SK-N-SH treated with all-trans-retinoic acid at 6 μM for 48 hours (cell line): ENCODE data around the gene RCOR1.

Experiments used
- ATAC-seq: fragments of 200-7000 bp; cut with Tn5 transposase; 3 replicates; pipeline ENCODE4 v1.9.1; 2020; ENCODE audit warnings: mild to moderate bottlenecking, moderate library complexity
- ARNTL ChIP-seq: fragments of 450-650 bp; formaldehyde crosslinking; IDR thresholded peaks from 2 replicates; pipeline ENCODE4 v1.5.0; 2020; ENCODE audit warnings: low read depth, mild to moderate bottlenecking, moderate library complexity, borderline replicate concordance
- BACH2 ChIP-seq: fragments of 250-450 bp; sonication (Bioruptor Pico); IDR thresholded peaks from 2 replicates; pipeline ENCODE4 v1.9.0; 2021; ENCODE audit warnings: mild to moderate bottlenecking, borderline replicate concordance
- CREB5 ChIP-seq: fragments of 250-450 bp; sonication (Bioruptor Pico); IDR thresholded peaks from 2 replicates; pipeline ENCODE4 v1.5.1; 2020; ENCODE audit warnings: low read depth, mild to moderate bottlenecking, moderate library complexity
- CSRNP3 ChIP-seq: fragments of 250-450 bp; sonication (Bioruptor Pico); IDR thresholded peaks from 2 replicates; pipeline ENCODE4 v1.5.1; 2021; ENCODE audit warnings: mild to moderate bottlenecking, moderate library complexity
- ESRRG ChIP-seq: fragments of 250-450 bp; sonication (Bioruptor Pico); IDR thresholded peaks from 2 replicates; pipeline ENCODE4 v1.6.1; 2021; ENCODE audit warnings: mild to moderate bottlenecking
- GLIS3 ChIP-seq: fragments of 250-450 bp; sonication (Bioruptor Pico); IDR thresholded peaks from 2 replicates; pipeline ENCODE4 v1.5.0; 2020; ENCODE audit warnings: mild to moderate bottlenecking, moderate library complexity
- ISL1 ChIP-seq: fragments of 250-450 bp; sonication (Bioruptor Pico); IDR thresholded peaks from 2 replicates; pipeline ENCODE4 v2.1.2; 2022; ENCODE audit warnings: mild to moderate bottlenecking, moderate library complexity
- OSR1 ChIP-seq: fragments of 250-450 bp; sonication (Bioruptor Pico); IDR thresholded peaks from 2 replicates; pipeline ENCODE4 v1.8.0; 2022; ENCODE audit warnings: moderate library complexity, mild to moderate bottlenecking, inconsistent platforms
- PPARA ChIP-seq: fragments of 250-450 bp; sonication (Bioruptor Pico); IDR thresholded peaks from 2 replicates; pipeline ENCODE4 v1.5.0; 2020; ENCODE audit warnings: mild to moderate bottlenecking, borderline replicate concordance
- RARB ChIP-seq: fragments of 250-450 bp; sonication (Bioruptor Pico); IDR thresholded peaks from 2 replicates; pipeline ENCODE4 v1.8.0; 2021; ENCODE audit warnings: mild to moderate bottlenecking, moderate library complexity
- SNAI2 ChIP-seq: fragments of 250-450 bp; sonication (Bioruptor Pico); IDR thresholded peaks from 2 replicates; pipeline ENCODE4 v1.5.0; 2020; ENCODE audit warnings: mild to moderate bottlenecking, moderate library complexity
- TCF4 ChIP-seq: fragments of 250-450 bp; sonication (Bioruptor Pico); IDR thresholded peaks from 2 replicates; pipeline ENCODE4 v1.8.0; 2021; ENCODE audit warnings: mild to moderate bottlenecking, moderate library complexity, borderline replicate concordance
- TOX ChIP-seq: fragments of 250-450 bp; sonication (Bioruptor Pico); IDR thresholded peaks from 2 replicates; pipeline ENCODE4 v1.8.0; 2021; ENCODE audit warnings: mild to moderate bottlenecking, moderate library complexity, borderline replicate concordance
- TSHZ2 ChIP-seq: fragments of 250-450 bp; sonication (Bioruptor Pico); IDR thresholded peaks from 2 replicates; pipeline ENCODE4 v1.5.0; 2020; ENCODE audit warnings: mild to moderate bottlenecking, moderate library complexity
- ZC3H10 ChIP-seq: fragments of 250-450 bp; sonication (Bioruptor Pico); IDR thresholded peaks from 2 replicates; pipeline ENCODE4 v1.5.1; 2021; ENCODE audit warnings: mild to moderate bottlenecking, moderate library complexity
- ZFP3 ChIP-seq: fragments of 250-450 bp; sonication (Bioruptor Pico); IDR thresholded peaks from 2 replicates; pipeline ENCODE4 v1.5.0; 2020; ENCODE audit warnings: mild to moderate bottlenecking, moderate library complexity
- ZFP30 ChIP-seq: fragments of 450-650 bp; formaldehyde crosslinking; IDR thresholded peaks from 2 replicates; pipeline ENCODE4 v1.5.0; 2022; ENCODE audit warnings: mild to moderate bottlenecking, moderate library complexity
- ZNF565 ChIP-seq: fragments of 450-650 bp; formaldehyde crosslinking; conservative IDR thresholded peaks from 2 replicates; pipeline ENCODE4 v1.5.0; 2020; ENCODE audit warnings: low read depth, mild to moderate bottlenecking, moderate library complexity
- TF ChIP-seq, protein P1 (sequence below): fragments of 250-450 bp; sonication (Bioruptor Pico); IDR thresholded peaks from 2 replicates; pipeline ENCODE4 v1.8.0; 2021; ENCODE audit warnings: low read depth, mild to moderate bottlenecking, moderate library complexity, borderline replicate concordance

Gene RCOR1

DNA sequence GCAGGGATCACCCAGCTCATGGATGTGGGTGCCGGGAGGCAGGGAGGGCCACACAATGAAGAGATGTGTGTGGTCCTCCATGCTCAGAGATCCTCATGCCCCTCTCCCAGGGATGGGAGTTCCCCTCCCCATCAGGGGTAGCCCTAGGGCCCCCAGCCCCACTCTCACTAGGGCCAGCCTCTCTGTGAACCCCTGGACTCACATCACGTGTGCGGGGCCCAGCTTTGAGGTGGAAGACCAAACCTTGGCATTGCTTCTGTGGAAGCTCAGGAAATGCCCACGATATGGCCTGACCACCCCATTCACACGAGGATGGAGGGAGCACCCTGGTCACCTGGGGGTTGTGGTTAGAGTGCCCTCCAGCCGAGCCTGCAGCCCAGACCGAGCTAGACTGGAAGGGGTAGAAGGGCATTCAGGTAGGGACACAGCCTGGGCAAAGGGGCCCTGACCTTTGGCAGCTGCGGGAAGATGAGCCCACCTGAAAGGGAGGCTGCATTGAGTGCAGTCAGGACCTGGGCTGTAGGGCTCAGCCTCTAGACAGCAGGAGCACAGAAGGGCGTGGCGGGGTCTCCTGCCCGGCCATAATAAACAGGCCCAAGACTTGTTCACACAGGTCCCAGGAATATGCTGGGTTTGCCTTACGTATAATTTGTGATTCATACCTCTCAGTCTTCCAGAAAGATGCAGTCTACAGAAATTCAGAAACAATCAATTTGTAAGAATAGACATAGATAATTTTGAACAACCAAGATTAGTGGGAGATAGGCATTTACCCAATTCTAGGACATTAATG lies 34.8 kb upstream of the RCOR1 start:
- no peak for TF ChIP-seq BACH2 (CRISPR knock-in tag)
- TF ChIP-seq ZC3H10 (CRISPR knock-in tag), result no peak
- TF ChIP-seq ZFP3 (CRISPR knock-in tag), result no peak
- no peak for TF ChIP-seq ZNF565 (CRISPR knock-in tag)
- TF ChIP-seq ZFP30 (CRISPR knock-in tag), result no peak
- no peak for TF ChIP-seq PPARA (CRISPR knock-in tag)
- no peak for TF ChIP-seq CSRNP3 (CRISPR knock-in tag)
- no peak for ATAC-seq

- no peak; the same call in 2 of the 3 replicates for ATAC-seq
- TF ChIP-seq GLIS3 (CRISPR knock-in tag), result no peak
- TF ChIP-seq SNAI2 (CRISPR knock-in tag), result no peak
- no peak for TF ChIP-seq ZFP3 (CRISPR knock-in tag)
- no peak for TF ChIP-seq ZFP30 (CRISPR knock-in tag)
- no peak for TF ChIP-seq OSR1 (CRISPR knock-in tag)
- no peak for TF ChIP-seq ESRRG (CRISPR knock-in tag)
- TF ChIP-seq PPARA (CRISPR knock-in tag), result no peak
- TF ChIP-seq TOX (CRISPR knock-in tag), result no peak
Measured at GRCh38 chr14:102558556-102558955, 33.9 kb upstream of the RCOR1 start.

DNA sequence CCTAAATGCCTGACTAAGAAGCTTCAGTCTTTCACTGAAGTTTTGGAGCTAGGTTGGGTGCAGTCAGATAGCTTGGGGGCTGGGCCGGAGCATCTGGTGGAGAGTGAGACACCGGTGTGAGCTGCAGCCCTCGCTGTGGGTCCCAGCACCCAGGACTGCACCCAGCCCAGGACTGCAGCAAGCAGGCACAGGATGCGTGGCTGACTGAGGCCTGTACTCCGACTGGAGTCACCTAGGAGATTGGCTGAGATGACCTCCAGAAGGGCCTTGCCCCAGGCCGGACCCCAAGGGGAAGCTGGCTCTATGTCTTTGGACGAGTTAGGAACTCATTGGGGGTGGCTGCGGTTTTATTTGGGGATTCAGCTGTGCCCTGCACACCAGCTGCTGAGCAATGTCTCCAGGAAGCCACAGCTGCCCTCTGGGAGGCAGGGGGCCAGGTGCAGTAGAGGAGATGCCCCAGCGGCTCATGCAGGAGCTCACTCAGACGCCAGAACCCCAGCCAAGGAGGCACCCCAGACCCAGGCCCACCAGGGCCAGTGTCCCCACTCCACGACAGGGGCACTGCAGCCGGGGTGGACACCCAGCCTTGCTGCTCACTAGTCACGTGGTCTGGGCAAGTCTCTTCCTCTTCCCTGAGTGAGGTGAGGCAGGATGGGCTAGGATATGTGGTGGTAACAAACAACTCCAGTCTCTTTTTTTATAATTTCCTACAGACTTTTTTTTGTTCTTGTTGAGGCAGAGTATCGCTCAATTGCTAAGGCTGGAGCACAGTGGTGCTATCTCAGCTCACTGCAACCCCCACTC lies 31.8 kb upstream of the RCOR1 start:
- no peak for TF ChIP-seq PPARA (CRISPR knock-in tag)
- no peak for TF ChIP-seq ESRRG (CRISPR knock-in tag)
- no peak for TF ChIP-seq RARB
- TF ChIP-seq GLIS3 (CRISPR knock-in tag), result no peak
- TF ChIP-seq ARNTL (CRISPR knock-in tag), result no peak
- TF ChIP-seq, protein P1, sequence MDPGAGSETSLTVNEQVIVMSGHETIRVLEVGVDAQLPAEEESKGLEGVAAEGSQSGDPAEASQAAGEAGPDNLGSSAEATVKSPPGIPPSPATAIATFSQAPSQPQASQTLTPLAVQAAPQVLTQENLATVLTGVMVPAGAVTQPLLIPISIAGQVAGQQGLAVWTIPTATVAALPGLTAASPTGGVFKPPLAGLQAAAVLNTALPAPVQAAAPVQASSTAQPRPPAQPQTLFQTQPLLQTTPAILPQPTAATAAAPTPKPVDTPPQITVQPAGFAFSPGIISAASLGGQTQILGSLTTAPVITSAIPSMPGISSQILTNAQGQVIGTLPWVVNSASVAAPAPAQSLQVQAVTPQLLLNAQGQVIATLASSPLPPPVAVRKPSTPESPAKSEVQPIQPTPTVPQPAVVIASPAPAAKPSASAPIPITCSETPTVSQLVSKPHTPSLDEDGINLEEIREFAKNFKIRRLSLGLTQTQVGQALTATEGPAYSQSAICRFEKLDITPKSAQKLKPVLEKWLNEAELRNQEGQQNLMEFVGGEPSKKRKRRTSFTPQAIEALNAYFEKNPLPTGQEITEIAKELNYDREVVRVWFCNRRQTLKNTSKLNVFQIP, result no peak
- TF ChIP-seq CREB5 (CRISPR knock-in tag), result no peak
- TF ChIP-seq ZFP3 (CRISPR knock-in tag), result no peak
- no peak for TF ChIP-seq TSHZ2
- no peak for TF ChIP-seq TCF4
- no peak for ATAC-seq

DNA sequence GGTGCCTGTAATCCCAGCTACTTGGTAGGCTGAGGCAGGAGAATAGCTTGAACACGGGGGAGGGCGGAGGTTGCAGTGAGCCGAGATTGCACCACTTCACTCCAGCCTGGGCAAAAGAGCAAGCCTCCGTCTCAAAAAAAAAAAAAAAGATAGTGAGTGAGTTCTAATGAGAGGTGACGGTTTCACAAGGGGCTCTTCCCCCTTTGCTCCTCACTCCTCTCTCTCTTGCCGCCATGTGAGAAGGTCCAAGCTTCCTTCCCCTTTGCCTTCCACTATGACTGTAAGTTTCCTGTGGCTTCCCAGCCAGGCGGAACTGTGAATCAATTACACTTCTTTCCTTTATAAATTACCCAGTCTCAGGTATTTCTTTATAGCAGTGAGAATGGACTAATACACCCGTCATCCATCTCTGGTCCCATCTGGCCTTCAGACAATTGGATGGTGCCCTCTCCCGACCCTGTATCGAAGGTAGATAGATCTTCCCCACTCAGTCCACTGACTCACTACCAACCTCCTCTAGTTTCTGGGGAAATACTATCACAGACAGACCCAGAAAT lies 27.0 kb upstream of the RCOR1 start:
- no peak for ATAC-seq
- TF ChIP-seq ZFP30 (CRISPR knock-in tag) (no peak), TSHZ2 (no peak), TCF4 (no peak), RARB (no peak), ZC3H10 (CRISPR knock-in tag) (no peak), ISL1 (CRISPR knock-in tag) (no peak), CSRNP3 (CRISPR knock-in tag) (no peak), TOX (CRISPR knock-in tag) (no peak), GLIS3 (CRISPR knock-in tag) (no peak), ZFP3 (CRISPR knock-in tag) (no peak), PPARA (CRISPR knock-in tag) (no peak)
